Stimulated activated naive CD8-positive, alpha-beta T cell treated with anti-CD3 and anti-CD28 coated beads, Interleukin-15, Interleukin-2, amounts not matched to agents 100 ng/mL and 50 ng/mL, for 24 hours (primary cell): ENCODE results near the gene RALGAPA1.
"Not testable (repeated sequence)": the region's sequence is repeated elsewhere in the genome, so short reads cannot be mapped to it uniquely, and the experiment has no call there.

ENCODE experiments used
- H3K27ac Mint-ChIP-seq: one replicate; pipeline ENCODE4 v1.8.0; 2021; ENCODE audit warnings: mild to moderate bottlenecking, mixed read lengths
- H3K27me3 Mint-ChIP-seq: one replicate; pipeline ENCODE4 v1.8.0; 2021; ENCODE audit warnings: mixed read lengths
- H3K36me3 Mint-ChIP-seq: one replicate; pipeline ENCODE4 v1.8.0; 2021; ENCODE audit warnings: low read depth, mixed read lengths
- H3K4me1 Mint-ChIP-seq: one replicate; pipeline ENCODE4 v1.8.0; 2021; ENCODE audit warnings: low read depth, mixed read lengths
- H3K4me3 Mint-ChIP-seq: one replicate; pipeline ENCODE4 v1.8.0; 2021; ENCODE audit warnings: mild to moderate bottlenecking, mixed read lengths
- H3K9me3 Mint-ChIP-seq: one replicate; pipeline ENCODE4 v1.8.0; 2021; ENCODE audit warnings: mixed read lengths

RALGAPA1 gene

GRCh38 chr14:35682802-35683201, 126.3 kb downstream of the RALGAPA1 start:
- Mint-ChIP-seq H3K27me3 (no peaks in the 10 kb centered on the region), H3K4me1 (no peaks in the 10 kb centered on the region)

DNA sequence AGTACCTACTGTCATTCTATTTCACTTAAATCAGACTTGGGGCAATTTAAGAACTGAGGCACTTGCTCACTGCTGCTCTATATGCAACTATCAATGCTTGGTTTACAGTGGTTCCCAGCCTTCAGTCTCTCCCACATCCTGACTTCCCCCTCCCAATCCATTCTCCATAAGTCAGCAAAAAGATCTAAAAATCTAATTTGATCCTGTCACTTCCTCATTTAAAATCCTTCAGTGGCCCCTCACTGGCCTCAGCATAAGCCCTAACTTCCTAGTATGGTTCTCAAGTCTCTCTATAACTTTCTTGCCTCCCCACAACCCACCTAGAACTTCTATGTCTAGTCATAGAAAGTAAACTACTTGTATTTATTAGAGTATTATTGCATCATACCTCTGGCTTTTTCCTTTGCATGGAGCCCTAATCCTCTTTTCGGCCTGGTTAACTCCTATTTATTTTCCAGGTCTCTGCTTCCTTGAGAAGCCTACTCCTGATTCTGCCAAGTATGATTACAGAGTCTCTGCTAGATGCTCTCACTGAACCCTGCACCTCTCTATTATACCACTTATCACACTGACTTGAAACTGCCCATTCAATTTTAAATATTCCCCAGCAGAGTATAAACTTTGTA, 130.6 kb downstream of the RALGAPA1 start:
- H3K9me3 Mint-ChIP-seq, result no peaks in the 10 kb centered on the region
- H3K36me3 Mint-ChIP-seq, result peaks cover 11% of the 10 kb centered on the region
- H3K27me3 Mint-ChIP-seq, result no peaks in the 10 kb centered on the region
- H3K27ac Mint-ChIP-seq, result no peak overlapping the region
- no peaks in the 10 kb centered on the region for H3K4me1 Mint-ChIP-seq
- no peak overlapping the region for H3K4me3 Mint-ChIP-seq

More at GRCh38 chr14:35682802-35683201, 126.3 kb downstream of the RALGAPA1 start:
- no peak overlapping the region for H3K4me3 Mint-ChIP-seq
- H3K9me3 Mint-ChIP-seq, result no peaks in the 10 kb centered on the region
- peaks cover 16% of the 10 kb centered on the region for H3K36me3 Mint-ChIP-seq
- no peak overlapping the region for H3K27ac Mint-ChIP-seq

- H3K27me3 Mint-ChIP-seq, result no peaks in the 10 kb centered on the region
- no peaks in the 10 kb centered on the region for H3K9me3 Mint-ChIP-seq
- H3K36me3 Mint-ChIP-seq, result peaks cover 24% of the 10 kb centered on the region
- H3K4me1 Mint-ChIP-seq, result no peaks in the 10 kb centered on the region
- no peak overlapping the region for H3K27ac Mint-ChIP-seq
- H3K4me3 Mint-ChIP-seq, result no peak overlapping the region
Observed at GRCh38 chr14:35669782-35670181, 139.3 kb downstream of the RALGAPA1 start.

- Mint-ChIP-seq H3K9me3 (no peaks in the 10 kb centered on the region), H3K4me3 (no peak overlapping the region), H3K27me3 (no peaks in the 10 kb centered on the region), H3K27ac (no peak overlapping the region), H3K36me3 (peaks cover 43% of the 10 kb centered on the region), H3K4me1 (no peaks in the 10 kb centered on the region)
Observed at GRCh38 chr14:35666429-35667043, 142.6 kb downstream of the RALGAPA1 start.

DNA sequence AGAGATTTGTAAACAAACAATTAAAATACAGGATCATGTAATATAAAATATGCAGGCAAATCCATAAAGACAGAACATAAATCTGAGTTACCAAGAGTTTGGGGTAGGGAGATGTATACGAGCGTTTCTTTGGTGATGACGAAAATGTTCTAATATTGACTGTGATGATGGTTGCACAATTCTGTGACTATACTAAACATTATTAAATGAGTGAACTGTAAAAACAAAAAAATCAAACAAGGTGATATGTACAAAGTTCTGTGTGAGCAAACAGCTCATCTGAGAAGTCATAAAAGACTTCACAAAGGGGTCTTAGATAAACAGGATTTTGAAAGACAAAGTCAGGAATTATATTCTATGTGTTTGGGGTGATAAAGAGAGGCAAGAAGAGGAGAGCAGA, 147.2 kb downstream of the RALGAPA1 start:
- H3K4me3 Mint-ChIP-seq, result no peak overlapping the region
- no peaks in the 10 kb centered on the region for H3K4me1 Mint-ChIP-seq
- H3K36me3 Mint-ChIP-seq, result peaks cover 36% of the 10 kb centered on the region
- H3K9me3 Mint-ChIP-seq, result no peaks in the 10 kb centered on the region
- no peak overlapping the region for H3K27ac Mint-ChIP-seq
- H3K27me3 Mint-ChIP-seq, result no peaks in the 10 kb centered on the region

GRCh38 chr14:35653045-35653444, 156.1 kb downstream of the RALGAPA1 start:
- no peaks in the 10 kb centered on the region for H3K4me1 Mint-ChIP-seq
- peaks cover 27% of the 10 kb centered on the region for H3K36me3 Mint-ChIP-seq
- H3K27ac Mint-ChIP-seq, result no peak overlapping the region
- no peaks in the 10 kb centered on the region for H3K27me3 Mint-ChIP-seq
- no peak overlapping the region for H3K4me3 Mint-ChIP-seq
- no peaks in the 10 kb centered on the region for H3K9me3 Mint-ChIP-seq

DNA sequence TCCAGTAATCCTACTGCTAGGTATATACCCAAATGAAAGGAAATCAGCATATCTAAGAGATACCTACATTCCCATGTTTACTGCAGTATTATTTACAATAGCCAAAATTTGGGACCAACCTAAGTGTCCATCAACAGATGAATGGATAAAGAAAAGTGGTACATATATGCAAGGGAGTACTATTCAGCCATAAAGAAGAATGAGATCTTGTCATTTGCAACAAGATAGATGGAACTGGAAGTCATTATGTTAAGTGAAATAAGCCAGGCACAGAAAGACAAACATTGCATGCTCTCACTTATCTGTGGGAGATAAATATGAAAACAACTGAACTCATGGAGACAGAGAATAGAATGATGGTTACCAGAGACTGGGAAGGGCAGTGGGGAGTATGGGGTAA, 165.6 kb downstream of the RALGAPA1 start:
- Mint-ChIP-seq H3K4me1 (no peaks in the 10 kb centered on the region), H3K4me3 (no peak overlapping the region), H3K27ac (no peak overlapping the region), H3K9me3 (peaks cover 20% of the 10 kb centered on the region), H3K36me3 (peaks cover 76% of the 10 kb centered on the region), H3K27me3 (no peaks in the 10 kb centered on the region)

- H3K36me3 Mint-ChIP-seq, result peaks cover 70% of the 10 kb centered on the region
- no peaks in the 10 kb centered on the region for H3K27me3 Mint-ChIP-seq
- H3K9me3 Mint-ChIP-seq, result peaks cover 14% of the 10 kb centered on the region
- no peaks in the 10 kb centered on the region for H3K4me1 Mint-ChIP-seq
- H3K4me3 Mint-ChIP-seq, result no peak overlapping the region
- no peak overlapping the region for H3K27ac Mint-ChIP-seq
Observed at GRCh38 chr14:35637851-35638250, 171.2 kb downstream of the RALGAPA1 start.

DNA sequence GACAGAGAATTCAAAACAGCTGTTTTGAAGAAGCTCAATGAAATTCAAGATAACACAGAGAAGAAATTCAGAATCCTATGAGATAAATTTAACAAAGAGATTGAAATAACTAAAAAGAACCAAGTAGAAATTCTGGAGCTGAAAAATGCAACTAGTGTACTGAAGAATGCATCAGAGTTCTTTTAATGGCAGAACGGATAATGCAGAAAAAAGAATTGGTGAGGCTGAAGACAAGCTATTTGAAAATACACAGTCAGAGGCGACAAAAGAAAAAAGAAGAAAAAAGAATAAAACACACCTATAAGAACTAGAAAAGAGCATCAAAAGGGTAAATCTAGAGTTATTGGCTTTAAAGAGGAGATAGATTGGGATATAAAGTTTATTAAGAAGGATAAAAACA, 171.8 kb downstream of the RALGAPA1 start:
- Mint-ChIP-seq H3K27me3 (no peaks in the 10 kb centered on the region), H3K27ac (no peak overlapping the region), H3K4me1 (no peaks in the 10 kb centered on the region), H3K4me3 (no peak overlapping the region), H3K9me3 (peaks cover 14% of the 10 kb centered on the region), H3K36me3 (peaks cover 64% of the 10 kb centered on the region)

- Mint-ChIP-seq H3K27ac (no peak overlapping the region), H3K4me1 (no peaks in the 10 kb centered on the region)
Observed at GRCh38 chr14:35632676-35633075, 176.4 kb downstream of the RALGAPA1 start.

DNA sequence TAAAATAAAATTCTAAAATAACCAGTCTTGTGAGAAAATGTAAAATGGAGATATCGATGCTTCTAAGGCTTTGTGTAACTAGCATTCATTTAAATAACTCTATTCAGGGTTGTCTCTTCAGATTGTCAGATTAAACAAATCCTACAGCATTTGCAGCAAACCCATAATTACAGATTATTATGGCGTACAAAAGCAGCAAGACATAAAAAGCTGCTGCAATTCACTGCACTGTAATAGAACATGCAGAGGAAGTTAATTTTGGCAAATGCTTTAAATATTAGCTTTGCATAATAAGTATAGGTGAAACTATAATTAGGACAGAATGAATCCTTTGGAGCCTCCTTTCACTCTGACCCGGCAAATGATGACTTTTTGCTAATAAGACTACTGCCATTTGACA, 176.8 kb downstream of the RALGAPA1 start:
- H3K9me3 Mint-ChIP-seq, result peaks cover 3% of the 10 kb centered on the region
- no peaks in the 10 kb centered on the region for H3K27me3 Mint-ChIP-seq
- H3K4me1 Mint-ChIP-seq, result no peaks in the 10 kb centered on the region
- no peak overlapping the region for H3K27ac Mint-ChIP-seq
- no peak overlapping the region for H3K4me3 Mint-ChIP-seq
- peaks cover 30% of the 10 kb centered on the region for H3K36me3 Mint-ChIP-seq

More at GRCh38 chr14:35632676-35633075, 176.4 kb downstream of the RALGAPA1 start:
- H3K27me3 Mint-ChIP-seq, result no peaks in the 10 kb centered on the region
- no peak overlapping the region for H3K4me3 Mint-ChIP-seq
- H3K36me3 Mint-ChIP-seq, result peaks cover 34% of the 10 kb centered on the region
- peaks cover 7% of the 10 kb centered on the region for H3K9me3 Mint-ChIP-seq

DNA sequence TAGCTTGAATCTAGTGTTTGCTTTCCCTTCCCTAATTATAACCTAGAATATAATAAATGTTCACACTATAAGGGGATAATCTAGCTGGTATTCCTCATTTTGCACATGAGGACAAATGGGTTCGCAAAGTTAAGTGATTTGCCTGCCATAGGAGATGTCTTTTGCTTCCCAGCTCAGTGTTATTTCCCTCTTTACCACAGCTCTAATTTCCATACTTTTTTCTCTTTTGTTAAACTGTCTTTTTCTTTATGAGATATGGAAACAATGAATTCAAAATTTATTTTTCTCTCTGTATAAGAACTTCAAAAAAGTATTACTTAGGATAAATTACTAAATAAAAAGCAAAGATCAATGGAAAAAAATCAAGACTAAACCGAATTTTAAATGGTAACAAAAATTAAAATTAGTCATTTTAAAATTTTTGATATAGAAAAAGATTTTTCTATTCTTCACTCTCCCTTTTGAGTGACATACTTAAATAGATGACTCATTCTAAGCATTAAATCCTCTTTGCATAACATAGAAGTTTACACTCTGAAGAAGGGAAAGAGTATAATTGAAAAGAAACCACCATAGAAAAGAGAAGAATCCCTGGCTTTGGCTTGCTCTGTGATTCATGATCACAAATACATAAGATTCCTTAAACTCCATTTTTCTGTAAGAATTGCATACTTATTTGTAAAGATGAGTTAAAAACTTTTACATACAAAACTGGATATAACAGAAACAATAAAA, 177.9 kb downstream of the RALGAPA1 start:
- Mint-ChIP-seq H3K36me3 (peaks cover 26% of the 10 kb centered on the region), H3K4me1 (no peaks in the 10 kb centered on the region), H3K9me3 (no peaks in the 10 kb centered on the region), H3K27ac (no peak overlapping the region), H3K4me3 (no peak overlapping the region), H3K27me3 (no peaks in the 10 kb centered on the region)

DNA sequence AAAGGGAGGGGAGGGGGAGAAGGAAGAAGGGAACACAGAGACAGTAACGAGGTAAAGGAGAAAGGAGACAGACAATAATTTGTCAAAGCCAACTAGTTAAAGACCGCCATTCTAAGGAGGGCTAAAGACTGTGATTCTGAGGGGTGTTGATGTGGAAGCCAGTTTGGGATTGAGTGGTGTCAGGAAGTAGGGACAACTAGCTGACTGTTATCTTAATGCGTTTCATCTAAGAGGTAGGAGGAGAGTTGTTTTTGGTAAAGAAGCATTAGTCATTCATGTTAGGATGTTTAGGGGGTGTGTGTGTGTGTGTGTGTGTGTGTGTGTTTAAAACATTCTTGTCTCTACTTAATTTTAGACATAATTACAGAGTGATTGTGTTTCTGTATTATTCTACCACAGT, 180.1 kb downstream of the RALGAPA1 start:
- Mint-ChIP-seq H3K36me3 (peaks cover 27% of the 10 kb centered on the region), H3K27ac (no peak overlapping the region), H3K4me1 (no peaks in the 10 kb centered on the region), H3K4me3 (no peak overlapping the region), H3K9me3 (no peaks in the 10 kb centered on the region), H3K27me3 (no peaks in the 10 kb centered on the region)

DNA sequence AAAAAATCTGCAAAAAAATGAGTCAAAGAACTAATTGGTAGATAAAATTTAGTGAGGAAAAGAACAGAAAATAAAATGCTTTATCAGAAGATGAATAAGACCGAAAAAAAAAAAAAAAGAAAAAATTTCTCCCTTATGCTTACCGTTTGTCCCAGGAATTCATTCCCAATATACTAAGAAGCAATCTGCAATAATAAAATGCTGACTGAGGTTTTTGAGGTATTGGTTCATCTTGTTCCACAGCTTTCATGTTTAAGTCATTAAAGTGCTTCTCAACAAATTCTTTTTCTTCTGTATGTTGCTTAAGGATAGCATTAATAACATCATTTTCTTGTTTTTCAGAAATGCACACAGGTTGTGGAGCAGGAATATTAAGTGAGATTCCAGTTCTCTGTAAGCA, 182.1 kb downstream of the RALGAPA1 start:
- H3K4me1 Mint-ChIP-seq, H3K27me3 Mint-ChIP-seq, H3K4me3 Mint-ChIP-seq, H3K9me3 Mint-ChIP-seq, H3K27ac Mint-ChIP-seq: not testable (repeated sequence)
- peaks cover 33% of the 10 kb centered on the region for H3K36me3 Mint-ChIP-seq

DNA sequence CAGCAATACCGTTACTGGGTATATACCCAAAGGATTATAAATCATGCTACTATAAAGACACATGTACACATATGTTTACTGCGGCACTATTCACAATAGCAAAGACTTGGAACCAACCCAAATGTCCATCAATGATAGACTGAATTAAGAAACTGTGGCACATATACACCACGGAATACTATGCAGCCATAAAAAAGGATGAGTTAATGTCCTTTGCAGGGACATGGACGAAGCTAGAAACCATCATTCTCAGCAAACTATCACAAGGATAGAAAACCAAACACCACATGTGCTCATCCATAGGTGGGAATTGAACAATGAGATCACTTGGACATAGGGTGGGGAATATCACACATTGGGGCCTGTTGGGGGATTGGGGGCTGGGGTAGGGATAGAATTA, 187.1 kb downstream of the RALGAPA1 start:
- H3K27me3 Mint-ChIP-seq, H3K4me1 Mint-ChIP-seq, H3K9me3 Mint-ChIP-seq, H3K4me3 Mint-ChIP-seq, H3K27ac Mint-ChIP-seq: not testable (repeated sequence)
- peaks cover 56% of the 10 kb centered on the region for H3K36me3 Mint-ChIP-seq
